HEK293 (cell line): ENCODE data around the gene BBX.

Experiments
- BCL6B ChIP-seq: fragments of 450-650 bp; formaldehyde crosslinking; IDR thresholded peaks from 2 replicates; pipeline ENCODE4 v1.5.1; 2017; ENCODE audit warnings: missing biosample characterization, missing genetic modification characterization
- CTCF ChIP-seq: fragments of 450-650 bp; formaldehyde crosslinking; IDR thresholded peaks from 2 replicates; pipeline ENCODE4 v1.5.1; 2016; ENCODE audit warnings: missing biosample characterization, missing genetic modification characterization
- PATZ1 ChIP-seq: fragments of 450-650 bp; formaldehyde crosslinking; IDR thresholded peaks from 2 replicates; pipeline ENCODE4 v1.5.1; 2016; ENCODE audit warnings: missing biosample characterization, missing genetic modification characterization
- REST ChIP-seq: fragments of 450-650 bp; formaldehyde crosslinking; IDR thresholded peaks from 2 replicates; pipeline ENCODE4 v1.5.1; 2016; ENCODE audit warnings: missing biosample characterization, missing genetic modification characterization
- ZFP3 ChIP-seq: fragments of 450-650 bp; formaldehyde crosslinking; IDR thresholded peaks from 2 replicates; pipeline ENCODE4 v1.5.1; 2016; ENCODE audit warnings: low read depth, missing biosample characterization, missing genetic modification characterization
- ZNF513 ChIP-seq: fragments of 450-650 bp; IDR thresholded peaks from 2 replicates; pipeline ENCODE4 v1.5.1; 2018; ENCODE audit warnings: missing biosample characterization, missing genetic modification characterization

GRCh38 chr3:107816107-107816506 lies 293.3 kb downstream of the BBX start:
- TF ChIP-seq CTCF (tag by site-specific recombination): no peak
- no peak for TF ChIP-seq PATZ1
- no peak for TF ChIP-seq REST (tag by site-specific recombination)
- TF ChIP-seq ZNF513 (tag by site-specific recombination): no peak
- no peak for TF ChIP-seq BCL6B (tag by site-specific recombination)
- TF ChIP-seq ZFP3 (tag by site-specific recombination): no peak
